DND-41 (cell line): ENCODE data around the gene S100Z.

Source experiments
- CTCF ChIP-seq: IDR thresholded peaks from 2 replicates; pipeline ENCODE4 v1.5.1; 2012; ENCODE audit warnings: borderline replicate concordance, low read length, moderate library complexity, mild to moderate bottlenecking; ENCODE audit not compliant: poor library complexity, severe bottlenecking; ENCODE audit errors: extremely low read depth
- EZH2 ChIP-seq: IDR thresholded peaks from 3 replicates; pipeline ENCODE4 v1.6.1; 2012; ENCODE audit warnings: borderline replicate concordance, low read depth, mild to moderate bottlenecking, moderate library complexity, low read length, inconsistent platforms; ENCODE audit not compliant: severe bottlenecking

- TF ChIP-seq CTCF, result no peak
- no peak for TF ChIP-seq EZH2
These were observed 17.2 kb downstream of the S100Z start for GRCh38 chr5:76867038-76867437.
